DND-41 (cell line): Measurements from ENCODE around the gene PCCB.

Source experiments
- CTCF ChIP-seq: IDR thresholded peaks from 2 replicates; pipeline ENCODE4 v1.5.1; 2012; ENCODE audit warnings: borderline replicate concordance, low read length, moderate library complexity, mild to moderate bottlenecking; ENCODE audit not compliant: poor library complexity, severe bottlenecking; ENCODE audit errors: extremely low read depth
- EZH2 ChIP-seq: IDR thresholded peaks from 3 replicates; pipeline ENCODE4 v1.6.1; 2012; ENCODE audit warnings: borderline replicate concordance, low read depth, mild to moderate bottlenecking, moderate library complexity, low read length, inconsistent platforms; ENCODE audit not compliant: severe bottlenecking

- no peak for TF ChIP-seq EZH2
- TF ChIP-seq CTCF = no peak
Observed at GRCh38 chr3:136300444-136300843, 50.3 kb downstream of the PCCB start.
